Stimulated activated CD8-positive, alpha-beta memory T cell treated with anti-CD3 and anti-CD28 coated beads, Interleukin-2, amount 100 ng/mL, for 1 hour (primary cell): Measurements from ENCODE around the gene LETM1.

ENCODE experiments used
- DNase-seq, 2 donors: peaks; one replicate each; pipeline ENCODE4 v3.0.0-alpha.2; 2020; ENCODE audit warnings: low read depth in 2 of 2

LETM1 gene

GRCh38 chr4:1794809-1795298 lies 61.1 kb downstream of the LETM1 start:
- DNase-seq = no peak

GRCh38 chr4:1793940-1794808 lies 61.8 kb downstream of the LETM1 start:
- no peak for DNase-seq

DNA sequence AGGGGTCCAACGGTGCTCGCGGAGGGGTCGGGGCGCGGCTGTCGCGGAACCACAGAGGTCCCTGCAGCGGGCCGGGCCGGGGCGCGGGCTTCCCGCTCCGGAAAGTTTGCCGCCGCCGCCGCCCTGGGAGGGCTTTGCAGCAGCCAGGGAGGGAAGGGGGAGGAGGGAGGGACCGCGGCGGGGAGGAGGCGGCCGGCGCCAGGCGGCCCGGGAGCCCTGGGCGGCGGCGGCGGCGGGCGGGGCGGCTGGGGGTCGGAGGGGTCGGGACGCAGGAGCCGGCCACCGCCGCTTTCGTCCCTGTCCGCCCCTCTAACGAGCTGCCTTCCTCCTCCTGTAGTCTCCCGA lies 62.5 kb downstream of the LETM1 start:
- DNase-seq = peak in 1 of 2 donors; percentile 14

- peak in 1 of 2 donors; percentile 4 for DNase-seq
Observed at GRCh38 chr4:1792832-1793495, 63.0 kb downstream of the LETM1 start, which contains the start of gene FGFR3. Gene FGFR3 (plus strand): TSS chr4:1793293. CDS start chr4:1793935, 642 bp downstream.

GRCh38 chr4:1792158-1792831 lies 63.7 kb downstream of the LETM1 start:
- DNase-seq = no peak

DNA sequence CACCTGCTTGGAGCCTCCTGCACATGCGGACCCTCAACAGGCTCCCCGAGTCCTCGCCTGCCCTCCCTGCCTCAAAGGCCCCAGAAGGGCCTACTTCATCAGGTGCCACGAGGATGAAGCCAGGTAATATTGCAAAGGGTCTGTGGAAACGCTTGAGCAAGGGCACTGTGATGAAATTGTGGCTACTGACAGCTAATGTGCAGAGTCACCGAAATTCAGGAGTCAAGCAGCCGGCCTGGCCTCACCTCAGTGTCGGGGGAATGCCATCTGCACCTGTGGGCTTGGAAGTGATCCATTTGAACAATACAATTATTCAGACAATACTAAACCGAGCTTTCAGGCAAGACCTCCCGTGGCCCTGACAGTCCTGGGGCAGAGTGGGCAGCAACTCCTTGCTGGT lies 66.0 kb downstream of the LETM1 start:
- no peak for DNase-seq

GRCh38 chr4:1789552-1789951 lies 66.4 kb downstream of the LETM1 start:
- no peak for DNase-seq

- DNase-seq = no peak
Observed at GRCh38 chr4:1788254-1788973, 67.5 kb downstream of the LETM1 start.

DNA sequence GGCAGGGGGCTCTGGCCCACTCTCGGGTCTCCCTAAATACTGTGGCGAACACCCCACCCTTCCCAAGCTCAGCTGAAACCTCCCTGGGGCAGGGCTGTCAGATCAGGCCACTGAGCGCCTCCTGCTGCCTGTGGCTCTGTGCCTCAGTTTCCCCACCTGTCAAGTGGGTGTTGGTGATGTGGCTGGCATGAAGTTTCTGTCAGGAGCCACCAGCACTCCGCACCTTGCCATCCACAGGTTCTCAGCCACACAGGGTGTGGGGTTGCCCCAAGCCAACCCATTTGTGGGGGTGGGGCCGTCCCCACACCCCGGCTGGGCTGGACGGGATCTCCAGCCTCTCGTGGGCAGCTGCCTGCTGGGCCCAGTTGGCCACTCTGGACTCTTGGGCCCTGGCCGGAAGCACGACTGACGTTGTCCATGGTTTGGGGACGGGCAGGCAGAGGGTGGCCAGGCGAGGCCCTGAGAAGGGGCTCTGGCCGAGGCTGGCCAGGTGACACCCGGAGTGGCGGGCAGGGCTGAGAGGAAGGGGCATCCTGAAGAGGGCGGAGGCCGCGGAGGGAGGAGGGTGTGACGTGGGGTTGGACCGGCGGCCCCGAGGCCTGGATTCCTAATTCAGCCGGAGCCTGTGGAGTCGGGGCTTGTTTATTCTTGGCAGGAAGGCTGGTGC lies 68.4 kb downstream of the LETM1 start:
- DNase-seq = no peak

GRCh38 chr4:1786544-1787362 lies 69.2 kb downstream of the LETM1 start:
- DNase-seq = no peak

- no peak for DNase-seq
Observed at GRCh38 chr4:1785592-1785991, 70.4 kb downstream of the LETM1 start.

- DNase-seq = no peak
Observed at GRCh38 chr4:1784789-1785591, 71.0 kb downstream of the LETM1 start.

DNA sequence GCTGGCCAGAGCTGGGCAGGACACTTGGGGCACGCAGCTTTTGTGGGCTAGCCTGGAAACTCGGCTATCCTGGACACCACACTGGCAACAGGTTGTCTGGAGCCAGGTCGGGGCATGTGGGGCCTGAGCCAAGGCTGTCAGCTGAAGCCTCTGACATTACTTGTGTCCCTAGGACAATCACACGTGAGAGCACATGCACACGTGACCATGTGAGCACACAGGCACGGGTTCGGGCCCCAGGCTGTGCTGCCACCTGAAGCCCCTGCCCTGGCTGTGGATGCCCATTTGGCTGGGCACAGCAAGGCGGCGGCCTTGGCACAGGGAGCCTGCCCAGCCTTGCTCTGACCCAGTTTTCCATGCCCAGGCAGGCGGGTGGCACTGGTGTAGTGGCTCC lies 71.6 kb downstream of the LETM1 start:
- no peak for DNase-seq

GRCh38 chr4:1783970-1784369 lies 72.0 kb downstream of the LETM1 start:
- DNase-seq = no peak

GRCh38 chr4:1783015-1783414 lies 72.9 kb downstream of the LETM1 start:
- no peak for DNase-seq

DNA sequence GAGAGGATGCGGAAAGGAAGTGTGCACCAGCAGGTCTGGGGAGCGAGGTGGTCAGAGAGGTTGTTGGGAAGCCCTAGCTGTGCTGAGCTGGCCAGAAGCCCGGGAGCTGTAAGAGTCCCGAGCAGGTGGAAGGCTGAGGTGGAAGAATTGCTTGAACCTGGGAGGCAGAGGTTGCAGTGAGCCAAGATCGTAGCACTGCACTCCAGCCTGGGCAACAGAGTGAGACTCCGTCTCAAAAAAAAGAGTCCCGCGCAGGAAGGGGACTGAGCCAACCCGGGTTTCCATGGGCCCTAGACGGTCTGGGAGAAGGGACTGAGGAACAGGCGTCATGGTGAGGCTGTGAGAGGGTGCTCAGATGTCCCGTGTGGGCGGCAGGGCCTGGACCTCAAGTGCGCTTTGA lies 75.5 kb downstream of the LETM1 start:
- DNase-seq = no peak

DNA sequence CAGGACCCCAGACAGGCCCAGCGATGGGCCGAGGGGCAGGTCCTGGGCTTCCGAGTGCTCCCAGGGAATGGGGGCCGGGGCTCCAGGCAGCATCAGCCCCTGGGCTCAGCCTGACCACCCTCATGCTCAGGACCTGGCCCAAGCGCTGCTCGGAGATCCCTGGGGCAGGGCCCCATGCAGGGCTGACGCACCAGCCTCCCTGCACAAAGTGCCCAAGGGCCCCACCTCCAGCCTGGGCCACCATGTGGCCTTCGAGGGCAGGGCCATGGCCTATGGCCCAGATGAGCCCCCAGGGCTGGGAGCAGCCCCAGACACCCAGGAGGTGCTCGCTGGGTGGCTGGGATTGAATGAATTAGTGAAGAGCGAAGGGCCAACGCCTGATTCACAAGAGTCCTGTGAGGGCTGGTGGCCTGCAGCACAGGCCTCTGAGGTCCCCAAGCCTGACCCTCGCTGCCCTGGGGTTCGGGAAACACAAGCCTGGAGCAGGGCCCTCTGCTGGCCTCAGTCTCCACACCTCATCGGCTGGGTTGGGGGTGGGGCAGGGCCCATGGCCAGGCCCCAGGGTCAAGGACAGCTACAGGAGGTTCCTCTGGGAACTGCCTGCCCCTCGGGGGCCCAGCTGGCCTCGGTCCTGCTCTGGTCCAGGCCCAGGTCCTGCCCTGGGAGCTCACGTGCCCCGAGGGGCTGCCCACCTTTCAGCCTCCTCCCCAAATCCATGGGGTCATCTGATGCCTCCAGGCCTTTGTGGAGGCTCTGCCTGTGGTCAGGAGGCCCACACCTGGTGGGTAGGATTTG lies 76.2 kb downstream of the LETM1 start:
- DNase-seq = no peak

- DNase-seq = no peak
Observed at GRCh38 chr4:1778642-1779392, 77.1 kb downstream of the LETM1 start.
